GM23338 (cell line): ENCODE data around the gene ZCCHC17. TPM values are rescaled to one million over a fixed set of nuclear protein-coding genes. Genes with fewer than 3 reads are reported as not detected.

Experiments
- ATAC-seq: fragments of 200-7000 bp; cut with Tn5 transposase; 3 replicates; pipeline ENCODE4 v1.9.1; 2020
- DNase-seq: peaks from one replicate; pipeline ENCODE4 v3.0.0-alpha.2; 2015; ENCODE audit warnings: low spot score
- H2AFZ ChIP-seq: fragments of 200-600 bp; sonication (generic); 2 replicates; pipeline ENCODE4 v1.8.0; 2016; ENCODE audit warnings: antibody characterized with exemption, mild to moderate bottlenecking, moderate library complexity
- H3F3A ChIP-seq: fragments of 200-600 bp; sonication (generic); replicated peaks from 2 replicates; pipeline ENCODE4 v1.8.0; 2017; ENCODE audit warnings: antibody characterized with exemption, mixed run types, low read depth
- H3K27ac ChIP-seq: fragments of 200-600 bp; sonication (generic); 2 replicates; pipeline ENCODE4 v1.6.1; 2016; ENCODE audit warnings: low read depth
- H3K27me3 ChIP-seq: fragments of 200-600 bp; sonication (generic); 2 replicates; pipeline ENCODE4 v1.8.0; 2016; ENCODE audit warnings: mild to moderate bottlenecking, mixed run types, moderate library complexity; ENCODE audit not compliant: insufficient read depth
- H3K36me3 ChIP-seq: fragments of 200-600 bp; sonication (generic); 2 replicates; pipeline ENCODE4 v1.8.0; 2016; ENCODE audit warnings: mild to moderate bottlenecking; ENCODE audit not compliant: insufficient read depth
- H3K4me1 ChIP-seq: fragments of 200-600 bp; sonication (generic); 2 replicates; pipeline ENCODE4 v1.8.0; 2016; ENCODE audit warnings: mild to moderate bottlenecking, moderate library complexity; ENCODE audit not compliant: insufficient read depth
- H3K4me2 ChIP-seq: fragments of 200-600 bp; sonication (generic); 2 replicates; pipeline ENCODE4 v1.7.1; 2017; ENCODE audit warnings: mixed run types
- H3K4me3 ChIP-seq: fragments of 200-600 bp; sonication (generic); 2 replicates; pipeline ENCODE4 v1.6.1; 2016; ENCODE audit warnings: mixed run types
- H3K79me2 ChIP-seq: fragments of 200-600 bp; sonication (generic); replicated peaks from 2 replicates; pipeline ENCODE4 v1.8.0; 2017; ENCODE audit warnings: mild to moderate bottlenecking; ENCODE audit not compliant: insufficient read depth
- H3K9me2 ChIP-seq: fragments of 200-600 bp; sonication (generic); 2 replicates; pipeline ENCODE4 v1.8.0; 2017; ENCODE audit not compliant: insufficient read depth
- H4K20me1 ChIP-seq: fragments of 200-600 bp; sonication (generic); replicated peaks from 2 replicates; pipeline ENCODE4 v1.8.0; 2017; ENCODE audit warnings: mild to moderate bottlenecking; ENCODE audit not compliant: insufficient read depth
- H3K27ac Mint-ChIP-seq: 2 replicates; pipeline ENCODE4 v1.8.0; 2020; ENCODE audit warnings: inconsistent platforms, mild to moderate bottlenecking, moderate library complexity, mixed read lengths
- H3K27me3 Mint-ChIP-seq: 3 replicates; pipeline ENCODE4 v1.8.0; 2022; ENCODE audit warnings: low read depth, mild to moderate bottlenecking, moderate library complexity, mixed read lengths, inconsistent platforms; ENCODE audit not compliant: insufficient read depth, poor library complexity
- H3K36me3 Mint-ChIP-seq: 3 replicates; pipeline ENCODE4 v1.8.0; 2021; ENCODE audit warnings: low read depth, mild to moderate bottlenecking, inconsistent platforms, moderate library complexity, mixed read lengths
- H3K4me1 Mint-ChIP-seq: 3 replicates; pipeline ENCODE4 v1.8.0; 2020; ENCODE audit warnings: mild to moderate bottlenecking, inconsistent platforms, mixed read lengths
- H3K4me3 Mint-ChIP-seq: 3 replicates; pipeline ENCODE4 v1.8.0; 2021; ENCODE audit warnings: moderate library complexity, mild to moderate bottlenecking, inconsistent platforms, mixed read lengths
- H3K9me3 Mint-ChIP-seq: 3 replicates; pipeline ENCODE4 v1.8.0; 2020; ENCODE audit warnings: moderate library complexity, mild to moderate bottlenecking, inconsistent platforms, mixed read lengths
- EZH2 ChIP-seq: fragments of 200-600 bp; sonication (generic); IDR thresholded peaks from one replicate; pipeline ENCODE4 v1.8.0; 2017; ENCODE audit warnings: antibody characterized with exemption, mild to moderate bottlenecking, low read depth; ENCODE audit not compliant: unreplicated experiment
- JUNB ChIP-seq: IDR thresholded peaks from one replicate; pipeline ENCODE4 v1.6.1; 2016; ENCODE audit warnings: antibody characterized with exemption; ENCODE audit not compliant: unreplicated experiment
- STAT1 ChIP-seq: IDR thresholded peaks from one replicate; pipeline ENCODE4 v1.6.1; 2016; ENCODE audit warnings: antibody characterized with exemption; ENCODE audit not compliant: unreplicated experiment
- polyA plus RNA-seq: library from polyadenylated mRNA; unstranded; fragments of >200 nt; fragmentation: Nextera tagmentation; extraction: Ambion mirVana; gene quantifications from 2 replicates; pipeline ENCODE4 v1.2.1, GENCODE V29; 2016
- total RNA-seq: library from RNA; depleted of rRNA; stranded (reverse); fragments of >200 nt; shearing (Covaris generic); gene quantifications from 2 replicates; pipeline ENCODE4 v1.2.3, GENCODE V29; 2014
- TF ChIP-seq, protein P1 (sequence below): fragments of 250-450 bp; sonication (Bioruptor Pico); IDR thresholded peaks from 2 replicates; pipeline ENCODE4 v1.5.0; 2020; ENCODE audit warnings: mild to moderate bottlenecking, moderate library complexity
- TF ChIP-seq, protein P2 (sequence below), 2 experiments: fragments of 200-600 bp in 1 of 2; sonication (generic) in 1 of 2; conservative IDR thresholded peaks; 2 replicates each; pipeline versions ENCODE4 v1.5.1 to v1.6.1; 2016 to 2017; ENCODE audit warnings: antibody characterized with exemption in 2 of 2, low read depth in 2 of 2, mild to moderate bottlenecking in 2 of 2, moderate library complexity in 1 of 2
- TF ChIP-seq, protein P3 (sequence below): IDR thresholded peaks from 2 replicates; pipeline ENCODE4 v1.6.1; 2016; ENCODE audit warnings: antibody characterized with exemption

Gene ZCCHC17
- total and polyA plus RNA-seq, 2 experiments from 2014 or later, result 40.1 to 134 TPM

DNA sequence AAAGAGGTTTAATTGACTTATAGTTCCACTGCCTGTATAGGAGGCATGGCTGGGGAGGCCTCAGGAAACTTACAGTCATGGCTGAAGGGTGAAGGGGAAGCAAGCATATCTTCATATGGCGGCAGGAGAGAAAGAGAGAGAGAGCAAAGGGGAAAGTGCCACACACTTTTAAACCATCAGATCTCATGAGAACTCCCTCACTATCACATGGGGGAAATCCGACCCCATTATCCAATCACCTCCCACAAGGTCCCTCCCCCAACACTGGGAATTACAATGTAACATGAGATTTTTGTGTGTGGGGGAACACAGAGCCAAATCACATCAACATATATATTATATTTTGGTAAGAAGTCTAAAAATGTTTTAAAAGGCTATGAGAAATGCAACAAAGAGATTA, 48.8 kb downstream of the ZCCHC17 start (continued):
- TF ChIP-seq, protein P1, sequence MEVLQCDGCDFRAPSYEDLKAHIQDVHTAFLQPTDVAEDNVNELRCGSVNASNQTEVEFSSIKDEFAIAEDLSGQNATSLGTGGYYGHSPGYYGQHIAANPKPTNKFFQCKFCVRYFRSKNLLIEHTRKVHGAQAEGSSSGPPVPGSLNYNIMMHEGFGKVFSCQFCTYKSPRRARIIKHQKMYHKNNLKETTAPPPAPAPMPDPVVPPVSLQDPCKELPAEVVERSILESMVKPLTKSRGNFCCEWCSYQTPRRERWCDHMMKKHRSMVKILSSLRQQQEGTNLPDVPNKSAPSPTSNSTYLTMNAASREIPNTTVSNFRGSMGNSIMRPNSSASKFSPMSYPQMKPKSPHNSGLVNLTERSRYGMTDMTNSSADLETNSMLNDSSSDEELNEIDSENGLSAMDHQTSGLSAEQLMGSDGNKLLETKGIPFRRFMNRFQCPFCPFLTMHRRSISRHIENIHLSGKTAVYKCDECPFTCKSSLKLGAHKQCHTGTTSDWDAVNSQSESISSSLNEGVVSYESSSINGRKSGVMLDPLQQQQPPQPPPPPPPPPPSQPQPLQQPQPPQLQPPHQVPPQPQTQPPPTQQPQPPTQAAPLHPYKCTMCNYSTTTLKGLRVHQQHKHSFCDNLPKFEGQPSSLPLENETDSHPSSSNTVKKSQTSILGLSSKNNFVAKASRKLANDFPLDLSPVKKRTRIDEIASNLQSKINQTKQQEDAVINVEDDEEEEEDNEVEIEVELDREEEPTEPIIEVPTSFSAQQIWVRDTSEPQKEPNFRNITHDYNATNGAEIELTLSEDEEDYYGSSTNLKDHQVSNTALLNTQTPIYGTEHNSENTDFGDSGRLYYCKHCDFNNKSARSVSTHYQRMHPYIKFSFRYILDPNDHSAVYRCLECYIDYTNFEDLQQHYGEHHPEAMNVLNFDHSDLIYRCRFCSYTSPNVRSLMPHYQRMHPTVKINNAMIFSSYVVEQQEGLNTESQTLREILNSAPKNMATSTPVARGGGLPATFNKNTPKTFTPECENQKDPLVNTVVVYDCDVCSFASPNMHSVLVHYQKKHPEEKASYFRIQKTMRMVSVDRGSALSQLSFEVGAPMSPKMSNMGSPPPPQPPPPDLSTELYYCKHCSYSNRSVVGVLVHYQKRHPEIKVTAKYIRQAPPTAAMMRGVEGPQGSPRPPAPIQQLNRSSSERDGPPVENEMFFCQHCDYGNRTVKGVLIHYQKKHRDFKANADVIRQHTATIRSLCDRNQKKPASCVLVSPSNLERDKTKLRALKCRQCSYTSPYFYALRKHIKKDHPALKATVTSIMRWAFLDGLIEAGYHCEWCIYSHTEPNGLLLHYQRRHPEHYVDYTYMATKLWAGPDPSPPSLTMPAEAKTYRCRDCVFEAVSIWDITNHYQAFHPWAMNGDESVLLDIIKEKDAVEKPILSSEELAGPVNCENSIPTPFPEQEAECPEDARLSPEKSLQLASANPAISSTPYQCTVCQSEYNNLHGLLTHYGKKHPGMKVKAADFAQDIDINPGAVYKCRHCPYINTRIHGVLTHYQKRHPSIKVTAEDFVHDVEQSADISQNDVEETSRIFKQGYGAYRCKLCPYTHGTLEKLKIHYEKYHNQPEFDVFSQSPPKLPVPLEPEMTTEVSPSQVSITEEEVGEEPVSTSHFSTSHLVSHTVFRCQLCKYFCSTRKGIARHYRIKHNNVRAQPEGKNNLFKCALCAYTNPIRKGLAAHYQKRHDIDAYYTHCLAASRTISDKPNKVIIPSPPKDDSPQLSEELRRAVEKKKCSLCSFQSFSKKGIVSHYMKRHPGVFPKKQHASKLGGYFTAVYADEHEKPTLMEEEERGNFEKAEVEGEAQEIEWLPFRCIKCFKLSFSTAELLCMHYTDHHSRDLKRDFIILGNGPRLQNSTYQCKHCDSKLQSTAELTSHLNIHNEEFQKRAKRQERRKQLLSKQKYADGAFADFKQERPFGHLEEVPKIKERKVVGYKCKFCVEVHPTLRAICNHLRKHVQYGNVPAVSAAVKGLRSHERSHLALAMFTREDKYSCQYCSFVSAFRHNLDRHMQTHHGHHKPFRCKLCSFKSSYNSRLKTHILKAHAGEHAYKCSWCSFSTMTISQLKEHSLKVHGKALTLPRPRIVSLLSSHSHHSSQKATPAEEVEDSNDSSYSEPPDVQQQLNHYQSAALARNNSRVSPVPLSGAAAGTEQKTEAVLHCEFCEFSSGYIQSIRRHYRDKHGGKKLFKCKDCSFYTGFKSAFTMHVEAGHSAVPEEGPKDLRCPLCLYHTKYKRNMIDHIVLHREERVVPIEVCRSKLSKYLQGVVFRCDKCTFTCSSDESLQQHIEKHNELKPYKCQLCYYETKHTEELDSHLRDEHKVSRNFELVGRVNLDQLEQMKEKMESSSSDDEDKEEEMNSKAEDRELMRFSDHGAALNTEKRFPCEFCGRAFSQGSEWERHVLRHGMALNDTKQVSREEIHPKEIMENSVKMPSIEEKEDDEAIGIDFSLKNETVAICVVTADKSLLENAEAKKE, result no peak
- TF ChIP-seq, protein P2, sequence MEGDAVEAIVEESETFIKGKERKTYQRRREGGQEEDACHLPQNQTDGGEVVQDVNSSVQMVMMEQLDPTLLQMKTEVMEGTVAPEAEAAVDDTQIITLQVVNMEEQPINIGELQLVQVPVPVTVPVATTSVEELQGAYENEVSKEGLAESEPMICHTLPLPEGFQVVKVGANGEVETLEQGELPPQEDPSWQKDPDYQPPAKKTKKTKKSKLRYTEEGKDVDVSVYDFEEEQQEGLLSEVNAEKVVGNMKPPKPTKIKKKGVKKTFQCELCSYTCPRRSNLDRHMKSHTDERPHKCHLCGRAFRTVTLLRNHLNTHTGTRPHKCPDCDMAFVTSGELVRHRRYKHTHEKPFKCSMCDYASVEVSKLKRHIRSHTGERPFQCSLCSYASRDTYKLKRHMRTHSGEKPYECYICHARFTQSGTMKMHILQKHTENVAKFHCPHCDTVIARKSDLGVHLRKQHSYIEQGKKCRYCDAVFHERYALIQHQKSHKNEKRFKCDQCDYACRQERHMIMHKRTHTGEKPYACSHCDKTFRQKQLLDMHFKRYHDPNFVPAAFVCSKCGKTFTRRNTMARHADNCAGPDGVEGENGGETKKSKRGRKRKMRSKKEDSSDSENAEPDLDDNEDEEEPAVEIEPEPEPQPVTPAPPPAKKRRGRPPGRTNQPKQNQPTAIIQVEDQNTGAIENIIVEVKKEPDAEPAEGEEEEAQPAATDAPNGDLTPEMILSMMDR (conservative IDR thresholded peaks at IDR 0.05; ENCODE audit: low read depth in 2 of 2), result no peak
- TF ChIP-seq EZH2, result no peak

DNA sequence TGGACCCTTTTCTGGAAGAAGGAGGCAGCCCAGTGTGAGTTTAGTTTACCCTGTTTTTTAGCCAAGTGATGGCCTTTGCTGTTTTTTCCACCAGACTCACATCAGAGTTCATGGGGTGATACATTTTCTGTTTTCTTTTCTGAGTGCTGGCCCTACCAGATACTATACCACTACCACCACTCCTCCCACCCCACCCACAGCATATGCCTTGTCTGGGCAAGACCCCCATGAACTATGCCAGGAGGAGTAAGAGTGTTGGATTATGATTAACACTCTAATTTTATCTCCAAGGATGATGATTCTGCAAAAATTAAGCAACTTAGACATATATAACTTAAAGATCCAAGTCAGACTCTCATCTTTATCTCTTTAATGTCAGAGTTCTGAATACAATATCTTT, 50.0 kb downstream of the ZCCHC17 start:
- no peaks in the 10 kb centered on the region for H3F3A ChIP-seq
- no peak for TF ChIP-seq JUNB
- TF ChIP-seq, protein P3, sequence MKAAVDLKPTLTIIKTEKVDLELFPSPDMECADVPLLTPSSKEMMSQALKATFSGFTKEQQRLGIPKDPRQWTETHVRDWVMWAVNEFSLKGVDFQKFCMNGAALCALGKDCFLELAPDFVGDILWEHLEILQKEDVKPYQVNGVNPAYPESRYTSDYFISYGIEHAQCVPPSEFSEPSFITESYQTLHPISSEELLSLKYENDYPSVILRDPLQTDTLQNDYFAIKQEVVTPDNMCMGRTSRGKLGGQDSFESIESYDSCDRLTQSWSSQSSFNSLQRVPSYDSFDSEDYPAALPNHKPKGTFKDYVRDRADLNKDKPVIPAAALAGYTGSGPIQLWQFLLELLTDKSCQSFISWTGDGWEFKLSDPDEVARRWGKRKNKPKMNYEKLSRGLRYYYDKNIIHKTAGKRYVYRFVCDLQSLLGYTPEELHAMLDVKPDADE, result no peak
- TF ChIP-seq STAT1, result no peak
- no peak for TF ChIP-seq EZH2
- H3K27ac Mint-ChIP-seq, result no peak overlapping the region

More for the DNA sequence above, 50.0 kb downstream of the ZCCHC17 start:
- H3K79me2 ChIP-seq, result no peaks in the 10 kb centered on the region; the same call in 1 of the 2 replicates
- peaks cover 20% of the 10 kb centered on the region for H3K36me3 Mint-ChIP-seq
- H3K36me3 ChIP-seq, result peaks cover 3% of the 10 kb centered on the region; the same call in 1 of the 2 replicates
- H3K27me3 Mint-ChIP-seq, result no peaks in the 10 kb centered on the region
- DNase-seq (no peak), ATAC-seq (no peak)
- no peak overlapping the region for H3K27ac ChIP-seq
- no peak overlapping the region for H2AFZ ChIP-seq
- peaks cover 7% of the 10 kb centered on the region; the same call in 2 of the 3 replicates for H3K4me1 Mint-ChIP-seq
- H3K27me3 ChIP-seq, result no peaks in the 10 kb centered on the region
- H3K4me2 ChIP-seq, result no peak overlapping the region
- no peak overlapping the region for H3K4me3 Mint-ChIP-seq
- H3K4me3 ChIP-seq, result no peak overlapping the region
- H3K4me1 ChIP-seq, result no peaks in the 10 kb centered on the region
- no peaks in the 10 kb centered on the region for H3K9me3 Mint-ChIP-seq
- H4K20me1 ChIP-seq, result peaks cover 3% of the 10 kb centered on the region; the same call in 1 of the 2 replicates
- no peaks in the 10 kb centered on the region for H3K9me2 ChIP-seq
